ENCODE data around the gene PPIF.

Gene PPIF

GRCh38 chr10:79358811-79359210 lies 11.5 kb downstream of the PPIF start:
- H3K4me1 ChIP-seq (ENCODE audit: control insufficient read depth, insufficient read depth, low read length): no peaks in the 10 kb centered on the region
- H3K36me3 ChIP-seq (ENCODE audit: control insufficient read depth in 2 of 2, insufficient read depth in 2 of 2, low read length in 2 of 2): peaks cover 16 to 17% of the 10 kb centered on the region in 2 donors
- no peak overlapping the region for H3K4me3 ChIP-seq (ENCODE audit: low read length in 2 of 2)
- no peaks in the 10 kb centered on the region for H3K27me3 ChIP-seq (ENCODE audit: control insufficient read depth in 1 of 2, insufficient read depth in 2 of 2, low read length in 2 of 2)
- no peak overlapping the region for H3K9ac ChIP-seq (ENCODE audit: low read length in 2 of 2)
- H3K9me3 ChIP-seq (ENCODE audit: control insufficient read depth in 2 of 2, low read length in 2 of 2): no peaks in the 10 kb centered on the region
- no peak overlapping the region for H3K27ac ChIP-seq (ENCODE audit: low read length)

GRCh38 chr10:79359816-79360498 lies 12.7 kb downstream of the PPIF start:
- Histone ChIP-seq H3K36me3 (ENCODE audit: control insufficient read depth in 2 of 2, insufficient read depth in 2 of 2, low read length in 2 of 2) (peaks cover 5 to 10% of the 10 kb centered on the region in 2 donors), H3K4me3 (ENCODE audit: low read length in 2 of 2) (no peak overlapping the region), H3K4me1 (ENCODE audit: control insufficient read depth, insufficient read depth, low read length) (no peaks in the 10 kb centered on the region), H3K27me3 (ENCODE audit: control insufficient read depth in 1 of 2, insufficient read depth in 2 of 2, low read length in 2 of 2) (no peaks in the 10 kb centered on the region), H3K9ac (ENCODE audit: low read length in 2 of 2) (no peak overlapping the region), H3K9me3 (ENCODE audit: control insufficient read depth in 2 of 2, low read length in 2 of 2) (no peaks in the 10 kb centered on the region), H3K27ac (ENCODE audit: low read length) (no peak overlapping the region)

DNA sequence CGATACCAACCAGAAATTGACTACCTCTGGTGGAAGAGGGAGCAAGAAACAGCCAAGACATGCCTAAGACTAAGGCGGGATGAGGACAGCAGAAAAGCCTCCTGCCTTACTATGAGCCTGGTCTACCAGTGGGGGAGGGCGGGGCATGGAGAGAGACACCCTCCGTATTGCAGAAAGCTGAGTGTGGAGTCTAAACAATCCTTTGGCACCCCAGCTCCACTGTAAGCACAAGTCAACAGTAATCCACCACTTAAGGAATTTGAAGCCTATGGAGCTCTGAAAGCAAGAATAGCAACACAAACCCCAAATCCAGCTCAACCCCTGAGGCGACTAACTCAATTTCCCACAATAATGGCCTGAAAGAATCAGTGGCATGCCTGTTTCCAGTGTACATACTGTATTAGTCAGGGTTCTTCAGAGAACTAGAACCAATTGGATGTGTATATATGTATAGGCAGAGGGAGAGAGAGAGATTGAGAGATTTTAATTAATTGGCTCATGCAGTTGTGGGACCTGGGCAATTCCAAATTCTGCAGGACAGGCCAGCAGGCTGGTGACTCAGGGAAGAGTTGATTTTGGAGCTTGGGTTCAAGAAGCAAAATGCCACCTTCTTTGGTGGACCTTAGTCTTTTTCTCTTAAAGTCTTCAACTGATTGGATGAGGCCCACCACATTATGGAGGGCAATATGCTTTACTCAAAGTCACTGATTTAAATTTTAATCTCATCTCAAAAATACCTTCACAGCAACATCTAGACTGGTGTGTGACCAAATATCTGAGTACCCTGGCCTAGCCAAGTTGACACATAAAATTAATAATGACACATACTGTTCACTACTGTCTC lies 13.5 kb downstream of the PPIF start:
- Histone ChIP-seq H3K4me3 (ENCODE audit: low read length in 2 of 2) (no peak overlapping the region), H3K9ac (ENCODE audit: low read length in 2 of 2) (no peak overlapping the region), H3K27ac (ENCODE audit: low read length) (no peak overlapping the region)

DNA sequence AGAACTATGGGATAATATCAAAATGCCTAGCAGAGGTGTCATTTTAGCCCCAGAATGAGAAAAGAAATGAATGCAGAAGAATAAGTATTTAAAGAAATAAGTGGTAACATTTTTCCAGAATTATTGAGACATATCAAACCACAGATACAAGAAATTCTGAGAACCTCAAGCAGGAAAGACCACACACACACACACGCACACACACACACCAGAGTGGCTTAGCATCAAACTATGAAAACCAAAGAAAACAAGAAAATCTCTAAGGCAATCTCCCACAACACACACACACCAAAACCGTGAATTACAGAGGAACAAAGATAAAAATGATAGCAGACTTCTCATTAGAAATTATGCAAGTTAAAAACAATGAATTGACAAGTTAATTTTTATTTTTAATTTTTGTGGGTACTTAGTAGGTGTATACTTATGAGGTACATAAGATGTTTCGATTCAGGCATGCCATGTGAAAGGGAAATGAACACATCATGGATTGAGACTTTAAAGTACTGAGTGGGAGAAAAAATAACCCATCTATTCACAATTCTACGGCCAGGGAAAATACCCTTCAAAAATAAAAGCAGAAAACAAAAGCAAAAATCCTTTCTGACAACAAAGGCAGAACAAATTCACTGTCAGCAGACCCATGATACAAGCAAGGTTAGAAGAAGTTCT lies 14.6 kb downstream of the PPIF start:
- H3K4me3 ChIP-seq (ENCODE audit: low read length in 2 of 2): no peak overlapping the region
- no peak overlapping the region for H3K9ac ChIP-seq (ENCODE audit: low read length in 2 of 2)
- H3K27me3 ChIP-seq (ENCODE audit: control insufficient read depth in 1 of 2, insufficient read depth in 2 of 2, low read length in 2 of 2): no peaks in the 10 kb centered on the region
- no peaks in the 10 kb centered on the region for H3K9me3 ChIP-seq (ENCODE audit: control insufficient read depth in 2 of 2, low read length in 2 of 2)
- H3K27ac ChIP-seq (ENCODE audit: low read length): no peak overlapping the region
- no peaks in the 10 kb centered on the region for H3K4me1 ChIP-seq (ENCODE audit: control insufficient read depth, insufficient read depth, low read length)
- no peaks in the 10 kb centered on the region for H3K36me3 ChIP-seq (ENCODE audit: control insufficient read depth in 2 of 2, insufficient read depth in 2 of 2, low read length in 2 of 2)

More for the DNA sequence above, 13.5 kb downstream of the PPIF start:
- no peaks in the 10 kb centered on the region for H3K27me3 ChIP-seq (ENCODE audit: control insufficient read depth in 1 of 2, insufficient read depth in 2 of 2, low read length in 2 of 2)
- H3K36me3 ChIP-seq (ENCODE audit: control insufficient read depth in 2 of 2, insufficient read depth in 2 of 2, low read length in 2 of 2): peaks cover 0 to 5% of the 10 kb centered on the region in 2 donors
- H3K9me3 ChIP-seq (ENCODE audit: control insufficient read depth in 2 of 2, low read length in 2 of 2): no peaks in the 10 kb centered on the region
- no peaks in the 10 kb centered on the region for H3K4me1 ChIP-seq (ENCODE audit: control insufficient read depth, insufficient read depth, low read length)

GRCh38 chr10:79367426-79368189 lies 20.3 kb downstream of the PPIF start:
- Histone ChIP-seq H3K36me3 (ENCODE audit: control insufficient read depth in 2 of 2, insufficient read depth in 2 of 2, low read length in 2 of 2) (no peaks in the 10 kb centered on the region), H3K27ac (ENCODE audit: low read length) (no peak overlapping the region), H3K9me3 (ENCODE audit: control insufficient read depth in 2 of 2, low read length in 2 of 2) (peaks cover 0 to 5% of the 10 kb centered on the region in 2 donors), H3K4me1 (ENCODE audit: control insufficient read depth, insufficient read depth, low read length) (no peaks in the 10 kb centered on the region), H3K4me3 (ENCODE audit: low read length in 2 of 2) (no peak overlapping the region), H3K9ac (ENCODE audit: low read length in 2 of 2) (no peak overlapping the region), H3K27me3 (ENCODE audit: control insufficient read depth in 1 of 2, insufficient read depth in 2 of 2, low read length in 2 of 2) (no peaks in the 10 kb centered on the region)

- no peak overlapping the region for H3K4me3 ChIP-seq (ENCODE audit: low read length in 2 of 2)
- peaks cover 14% of the 10 kb centered on the region for H3K4me1 ChIP-seq (ENCODE audit: control insufficient read depth, insufficient read depth, low read length)
- no peak overlapping the region for H3K27ac ChIP-seq (ENCODE audit: low read length)
- H3K36me3 ChIP-seq (ENCODE audit: control insufficient read depth in 2 of 2, insufficient read depth in 2 of 2, low read length in 2 of 2): no peaks in the 10 kb centered on the region
- no peaks in the 10 kb centered on the region for H3K27me3 ChIP-seq (ENCODE audit: control insufficient read depth in 1 of 2, insufficient read depth in 2 of 2, low read length in 2 of 2)
- H3K9me3 ChIP-seq (ENCODE audit: control insufficient read depth in 2 of 2, low read length in 2 of 2): peaks cover 0 to 5% of the 10 kb centered on the region in 2 donors
- H3K9ac ChIP-seq (ENCODE audit: low read length in 2 of 2): no peak overlapping the region
These were observed 25.6 kb downstream of the PPIF start for GRCh38 chr10:79372871-79373270.

DNA sequence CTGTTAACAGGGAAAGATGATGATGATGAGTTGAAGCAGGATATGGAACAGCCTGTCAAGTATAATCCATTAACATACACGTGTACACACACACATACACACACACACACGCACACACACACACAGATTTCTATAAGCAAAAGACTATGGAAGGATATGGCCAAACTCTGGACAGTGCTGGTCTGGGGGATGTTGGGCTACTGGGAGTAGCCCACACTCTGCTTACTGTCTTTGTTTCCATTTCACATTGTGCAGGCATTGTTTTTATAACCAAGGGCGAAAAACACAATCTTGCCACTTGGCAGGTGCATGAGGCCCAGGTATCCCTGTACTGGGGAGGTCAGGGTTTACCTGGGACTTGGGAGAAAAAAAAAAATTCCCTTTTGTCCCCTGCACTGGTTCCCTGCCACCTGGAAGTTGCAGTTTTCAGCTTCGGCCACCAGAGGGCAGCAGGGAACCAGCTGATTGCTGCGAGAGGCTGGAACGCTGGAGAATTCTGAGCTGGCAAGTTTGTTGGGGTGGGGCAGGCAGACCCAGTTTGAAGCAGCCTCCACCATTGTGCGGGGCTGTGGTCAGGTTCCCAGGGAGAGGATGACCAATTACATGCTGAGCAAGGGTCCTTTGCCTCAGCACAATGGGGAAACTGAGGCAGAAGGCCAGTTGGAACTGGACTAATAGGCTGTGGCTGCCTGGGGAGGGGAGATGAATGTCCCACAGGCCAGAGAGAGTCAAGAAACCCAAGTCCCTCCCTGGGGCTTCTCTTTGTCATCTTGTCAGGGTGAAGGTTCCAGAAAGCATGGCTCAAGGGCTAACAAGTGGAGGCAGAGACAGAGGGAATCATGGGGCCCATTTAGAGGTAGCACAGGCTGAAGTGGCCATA lies 27.3 kb downstream of the PPIF start:
- Histone ChIP-seq H3K9ac (ENCODE audit: low read length in 2 of 2) (peak overlapping the region in 1 of 2 donors; percentile 36), H3K27ac (ENCODE audit: low read length) (no peak overlapping the region), H3K9me3 (ENCODE audit: control insufficient read depth in 2 of 2, low read length in 2 of 2) (peaks cover 0 to 5% of the 10 kb centered on the region in 2 donors), H3K4me1 (ENCODE audit: control insufficient read depth, insufficient read depth, low read length) (peaks cover 20% of the 10 kb centered on the region), H3K4me3 (ENCODE audit: low read length in 2 of 2) (peak overlapping the region; percentile 15 to 44), H3K27me3 (ENCODE audit: control insufficient read depth in 1 of 2, insufficient read depth in 2 of 2, low read length in 2 of 2) (no peaks in the 10 kb centered on the region), H3K36me3 (ENCODE audit: control insufficient read depth in 2 of 2, insufficient read depth in 2 of 2, low read length in 2 of 2) (no peaks in the 10 kb centered on the region)

- Histone ChIP-seq H3K4me3 (ENCODE audit: low read length in 2 of 2) (peak overlapping the region in 1 of 2 donors; percentile 15), H3K9ac (ENCODE audit: low read length in 2 of 2) (peak overlapping the region in 1 of 2 donors; percentile 11), H3K9me3 (ENCODE audit: control insufficient read depth in 2 of 2, low read length in 2 of 2) (no peaks in the 10 kb centered on the region)
These were observed 28.2 kb downstream of the PPIF start for GRCh38 chr10:79375321-79376077.

DNA sequence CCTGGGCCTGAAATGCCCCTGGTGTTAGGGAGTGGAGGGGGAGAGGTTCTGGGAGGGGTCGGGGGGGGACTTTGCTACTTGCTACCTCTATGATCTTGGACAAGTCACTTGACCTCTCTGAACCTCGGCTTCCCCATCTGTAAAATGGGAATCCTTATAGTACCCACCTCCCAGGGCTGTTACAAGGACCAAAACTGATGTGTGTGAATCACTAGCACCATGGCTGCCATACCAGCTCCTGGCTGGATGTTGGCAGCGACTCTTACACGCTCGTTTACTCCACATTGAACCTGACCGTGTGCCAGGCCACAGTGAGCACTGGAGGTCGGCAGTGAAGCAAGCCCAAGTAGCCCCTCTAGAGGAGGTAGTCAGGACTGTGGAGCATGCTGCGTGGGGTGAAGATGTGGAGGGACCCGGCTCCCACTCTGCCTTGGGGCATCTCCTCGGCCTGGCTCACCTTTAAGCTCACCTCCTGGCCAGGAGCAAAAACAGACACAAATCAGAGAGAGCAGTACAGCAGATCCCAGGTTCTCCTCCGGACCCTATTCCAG lies 28.9 kb downstream of the PPIF start:
- Histone ChIP-seq H3K27ac (ENCODE audit: low read length) (no peak overlapping the region), H3K9me3 (ENCODE audit: control insufficient read depth in 2 of 2, low read length in 2 of 2) (no peaks in the 10 kb centered on the region), H3K27me3 (ENCODE audit: control insufficient read depth in 1 of 2, insufficient read depth in 2 of 2, low read length in 2 of 2) (no peaks in the 10 kb centered on the region), H3K4me3 (ENCODE audit: low read length in 2 of 2) (no peak overlapping the region), H3K4me1 (ENCODE audit: control insufficient read depth, insufficient read depth, low read length) (peaks cover 36% of the 10 kb centered on the region), H3K9ac (ENCODE audit: low read length in 2 of 2) (no peak overlapping the region), H3K36me3 (ENCODE audit: control insufficient read depth in 2 of 2, insufficient read depth in 2 of 2, low read length in 2 of 2) (no peaks in the 10 kb centered on the region)

More at GRCh38 chr10:79375321-79376077, 28.2 kb downstream of the PPIF start:
- H3K27ac ChIP-seq (ENCODE audit: low read length): no peak overlapping the region
- H3K27me3 ChIP-seq (ENCODE audit: control insufficient read depth in 1 of 2, insufficient read depth in 2 of 2, low read length in 2 of 2): no peaks in the 10 kb centered on the region
- H3K4me1 ChIP-seq (ENCODE audit: control insufficient read depth, insufficient read depth, low read length): peaks cover 30% of the 10 kb centered on the region
- no peaks in the 10 kb centered on the region for H3K36me3 ChIP-seq (ENCODE audit: control insufficient read depth in 2 of 2, insufficient read depth in 2 of 2, low read length in 2 of 2)
